HFFc6 (cell line): ENCODE measurements around the gene PRSS50. TPM values are rescaled to one million over a fixed set of nuclear protein-coding genes. Genes with fewer than 3 reads are reported as not detected.

Experiments
- DNase-seq: peaks from one replicate; pipeline ENCODE4 v3.0.0-alpha.2; 2018
- H3K27ac Mint-ChIP-seq: 2 replicates; pipeline ENCODE4 v1.8.0; 2020; ENCODE audit warnings: mild to moderate bottlenecking, mixed read lengths
- H3K27me3 Mint-ChIP-seq: 2 replicates; pipeline ENCODE4 v1.8.0; 2021; ENCODE audit warnings: mild to moderate bottlenecking, moderate library complexity, mixed read lengths; ENCODE audit not compliant: insufficient read depth
- H3K36me3 Mint-ChIP-seq: 2 replicates; pipeline ENCODE4 v1.8.0; 2021; ENCODE audit warnings: low read depth, mixed read lengths
- H3K4me1 Mint-ChIP-seq: 2 replicates; pipeline ENCODE4 v1.8.0; 2020; ENCODE audit warnings: low read depth, mixed read lengths
- H3K4me3 Mint-ChIP-seq: 2 replicates; pipeline ENCODE4 v1.8.0; 2020; ENCODE audit warnings: mild to moderate bottlenecking, moderate library complexity, mixed read lengths
- H3K9me3 Mint-ChIP-seq: 2 replicates; pipeline ENCODE4 v1.8.0; 2020; ENCODE audit warnings: mild to moderate bottlenecking, mixed read lengths
- total RNA-seq, 6 experiments: library from RNA; stranded (reverse); fragmentation: NEBNext Ultra II Directional; extraction: Animal tissue kit (Norgen Biotek cat#: 25700); gene quantifications; 2 replicates in 1 of 6; 3 replicates in 5 of 6; pipeline ENCODE4 v1.2.3, GENCODE V29; 2021
- TF ChIP-seq, protein P1 (sequence below): fragments of 200-600 bp; sonication (generic); IDR thresholded peaks from 2 replicates; pipeline ENCODE4 v1.5.0; 2021; ENCODE audit warnings: antibody characterized with exemption, mild to moderate bottlenecking

Gene PRSS50
- total RNA-seq, 6 experiments from 2014 or later: not detected

DNA sequence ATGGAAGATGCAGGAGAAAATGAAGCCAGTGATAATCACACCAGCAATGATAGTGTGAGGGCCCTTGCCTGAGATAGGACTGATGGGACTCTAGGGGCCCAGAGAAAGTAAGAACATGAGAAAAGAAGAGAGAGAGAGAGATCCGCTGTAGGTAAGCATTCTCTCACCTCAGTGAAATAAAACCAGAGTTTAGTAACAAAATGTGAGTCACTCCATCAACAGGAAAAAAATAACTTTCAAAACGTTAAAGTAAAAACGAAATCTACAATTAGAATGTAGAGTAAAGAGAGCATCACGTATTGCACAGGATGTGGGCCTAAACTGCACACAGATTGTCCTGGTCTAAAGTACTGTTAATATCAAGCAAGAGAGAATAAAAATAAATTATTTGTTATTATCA, 6.8 kb upstream of the PRSS50 start:
- DNase-seq: no peak
- H3K9me3 Mint-ChIP-seq: no peaks in the 10 kb centered on the region; the same call in 1 of the 2 replicates
- no peak overlapping the region for H3K4me3 Mint-ChIP-seq
- H3K36me3 Mint-ChIP-seq: no peaks in the 10 kb centered on the region
- no peak overlapping the region for H3K27ac Mint-ChIP-seq
- TF ChIP-seq, protein P1, sequence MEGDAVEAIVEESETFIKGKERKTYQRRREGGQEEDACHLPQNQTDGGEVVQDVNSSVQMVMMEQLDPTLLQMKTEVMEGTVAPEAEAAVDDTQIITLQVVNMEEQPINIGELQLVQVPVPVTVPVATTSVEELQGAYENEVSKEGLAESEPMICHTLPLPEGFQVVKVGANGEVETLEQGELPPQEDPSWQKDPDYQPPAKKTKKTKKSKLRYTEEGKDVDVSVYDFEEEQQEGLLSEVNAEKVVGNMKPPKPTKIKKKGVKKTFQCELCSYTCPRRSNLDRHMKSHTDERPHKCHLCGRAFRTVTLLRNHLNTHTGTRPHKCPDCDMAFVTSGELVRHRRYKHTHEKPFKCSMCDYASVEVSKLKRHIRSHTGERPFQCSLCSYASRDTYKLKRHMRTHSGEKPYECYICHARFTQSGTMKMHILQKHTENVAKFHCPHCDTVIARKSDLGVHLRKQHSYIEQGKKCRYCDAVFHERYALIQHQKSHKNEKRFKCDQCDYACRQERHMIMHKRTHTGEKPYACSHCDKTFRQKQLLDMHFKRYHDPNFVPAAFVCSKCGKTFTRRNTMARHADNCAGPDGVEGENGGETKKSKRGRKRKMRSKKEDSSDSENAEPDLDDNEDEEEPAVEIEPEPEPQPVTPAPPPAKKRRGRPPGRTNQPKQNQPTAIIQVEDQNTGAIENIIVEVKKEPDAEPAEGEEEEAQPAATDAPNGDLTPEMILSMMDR: no peak
- peaks cover 22% of the 10 kb centered on the region for H3K27me3 Mint-ChIP-seq
- peaks cover 15% of the 10 kb centered on the region for H3K4me1 Mint-ChIP-seq

DNA sequence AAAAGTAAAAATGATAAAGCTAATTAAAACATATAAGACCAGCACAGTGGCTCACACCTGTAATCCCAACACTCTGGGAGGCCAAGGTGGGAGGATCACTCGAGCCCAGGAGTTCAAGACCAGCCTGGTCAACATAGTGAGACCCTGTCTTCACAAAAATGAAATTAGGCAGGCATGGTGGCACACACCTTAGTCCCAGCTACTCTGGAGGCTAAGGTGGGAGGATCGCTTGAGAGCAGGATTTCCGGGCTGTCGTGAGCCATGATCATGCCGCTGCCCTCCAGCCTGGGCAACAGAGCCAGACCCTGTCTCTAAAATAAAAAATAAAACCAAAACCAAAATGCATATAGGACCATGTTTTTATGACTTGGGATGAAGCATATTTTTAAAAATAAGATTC, 4.8 kb upstream of the PRSS50 start:
- no peak overlapping the region for H3K27ac Mint-ChIP-seq
- H3K4me1 Mint-ChIP-seq: peaks cover 15% of the 10 kb centered on the region
- DNase-seq: no peak
- no peak overlapping the region for H3K4me3 Mint-ChIP-seq
- TF ChIP-seq, protein P1: no peak
- peaks cover 23% of the 10 kb centered on the region for H3K27me3 Mint-ChIP-seq
- H3K9me3 Mint-ChIP-seq: no peaks in the 10 kb centered on the region; the same call in 1 of the 2 replicates
- no peaks in the 10 kb centered on the region for H3K36me3 Mint-ChIP-seq

DNA sequence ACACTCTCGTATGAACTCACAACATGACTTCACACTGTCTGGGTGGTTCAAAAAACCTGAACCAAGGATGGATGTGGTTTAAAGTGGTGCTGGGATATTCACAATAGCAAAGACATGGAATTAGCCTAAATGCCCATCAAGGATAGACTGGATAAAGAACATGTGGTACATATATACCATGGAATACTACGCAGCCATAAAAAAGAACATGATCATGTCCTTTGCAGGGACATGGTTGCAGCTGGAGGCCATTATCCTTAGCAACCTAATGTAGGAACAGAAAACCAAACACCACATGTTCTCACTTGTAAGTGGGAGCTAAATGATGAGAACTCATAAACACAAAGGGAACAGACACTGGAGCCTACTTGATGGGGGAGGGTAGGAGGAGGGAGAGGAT, 3.3 kb upstream of the PRSS50 start:
- Mint-ChIP-seq H3K4me3 (no peak overlapping the region), H3K27ac (no peak overlapping the region), H3K27me3 (peaks cover 23% of the 10 kb centered on the region), H3K4me1 (peaks cover 12% of the 10 kb centered on the region), H3K36me3 (no peaks in the 10 kb centered on the region), H3K9me3 (no peaks in the 10 kb centered on the region; the same call in 1 of the 2 replicates)
- TF ChIP-seq, protein P1: no peak
- no peak for DNase-seq

DNA sequence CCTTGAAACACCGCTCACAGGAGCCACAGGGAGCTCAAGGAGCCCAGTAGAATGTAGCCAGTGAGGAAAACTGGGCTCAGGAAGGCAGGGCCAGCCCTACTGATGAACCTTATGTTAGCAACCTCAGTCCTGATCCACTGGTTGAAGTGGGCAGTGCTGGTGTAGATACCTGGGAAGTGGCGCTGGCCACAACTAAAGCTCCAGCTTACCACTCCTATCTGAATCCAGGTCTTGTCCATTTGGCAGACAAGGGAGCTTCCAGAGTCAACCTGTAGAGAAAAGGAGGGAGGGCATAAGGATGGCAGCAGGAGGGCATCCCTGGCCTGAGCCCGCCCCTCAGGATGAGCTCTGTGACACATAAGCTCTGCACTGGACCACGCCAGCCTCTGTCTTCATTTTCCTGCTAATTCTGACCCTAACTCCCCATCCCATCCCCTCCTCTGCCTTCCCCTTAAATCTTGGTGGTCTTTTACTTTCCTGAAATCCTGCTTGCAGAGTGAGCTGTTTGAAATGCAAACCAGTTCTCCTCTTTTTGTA, 2.1 kb upstream of the PRSS50 start:
- H3K9me3 Mint-ChIP-seq: no peaks in the 10 kb centered on the region; the same call in 1 of the 2 replicates
- peaks cover under 1% of the 10 kb centered on the region; the same call in 1 of the 2 replicates for H3K4me1 Mint-ChIP-seq
- DNase-seq: no peak
- no peak overlapping the region for H3K4me3 Mint-ChIP-seq
- no peak overlapping the region for H3K27ac Mint-ChIP-seq
- TF ChIP-seq, protein P1: no peak
- H3K27me3 Mint-ChIP-seq: peaks cover 29% of the 10 kb centered on the region
- H3K36me3 Mint-ChIP-seq: no peaks in the 10 kb centered on the region

DNA sequence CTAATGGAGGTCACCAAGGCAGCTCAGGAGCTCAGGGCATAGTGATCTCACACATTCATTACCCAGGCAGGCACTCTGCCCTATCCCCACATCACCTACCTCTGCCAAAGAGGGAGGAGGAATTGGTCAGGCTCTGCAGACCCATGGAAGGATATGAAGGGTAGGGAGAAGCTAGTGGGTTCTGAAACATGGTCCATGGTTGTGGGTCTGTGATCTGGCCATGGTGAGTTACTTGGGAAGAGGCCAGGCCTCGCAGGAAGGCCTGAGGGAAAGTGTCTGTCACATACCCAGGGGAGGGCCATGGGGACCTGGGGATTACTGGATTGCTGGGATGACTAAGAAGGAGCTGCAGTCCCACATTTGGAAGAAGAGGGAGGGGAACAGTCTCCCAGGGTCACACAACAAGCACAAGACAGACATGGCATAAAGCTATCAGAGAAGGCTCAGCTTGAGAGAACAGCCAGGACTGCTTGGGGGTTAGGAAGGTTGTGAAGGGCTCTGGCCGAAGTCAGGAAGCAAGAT, 1.4 kb upstream of the PRSS50 start:
- peaks cover 30% of the 10 kb centered on the region for H3K27me3 Mint-ChIP-seq
- H3K4me1 Mint-ChIP-seq: no peaks in the 10 kb centered on the region
- H3K27ac Mint-ChIP-seq: no peak overlapping the region
- no peak for DNase-seq
- TF ChIP-seq, protein P1: no peak
- H3K9me3 Mint-ChIP-seq: no peaks in the 10 kb centered on the region; the same call in 1 of the 2 replicates
- no peak overlapping the region for H3K4me3 Mint-ChIP-seq
- no peaks in the 10 kb centered on the region for H3K36me3 Mint-ChIP-seq
